GM13977 (cell line): ENCODE data around the gene CLDN6.
A peak's percentile ranks its signal among the peaks of the same experiment; 100 is the strongest.

Experiments
- DNase-seq: peaks from one replicate; pipeline ENCODE4 v3.0.0; 2012; ENCODE audit warnings: low spot score
- CTCF ChIP-seq: IDR thresholded peaks from 2 replicates; pipeline ENCODE4 v1.5.1; 2012; ENCODE audit warnings: mild to moderate bottlenecking, control low read depth; ENCODE audit not compliant: insufficient read depth; ENCODE audit errors: extremely low read depth, missing control alignments
- in situ Hi-C: fragments of 300-500 bp; cut with MboI; formaldehyde crosslinking; loops from one replicate; pipeline ENCODE4 v1.12.0; 2022; ENCODE audit warnings: low sequenced_read_pairs, low pct_unique_long_range_greater_than_20kb, mixed read lengths, inconsistent platforms; ENCODE audit not compliant: unreplicated experiment

Gene CLDN6

GRCh38 chr16:3026609-3027488 lies 8.9 kb upstream of the CLDN6 start:
- TF ChIP-seq CTCF = no peak
- in situ Hi-C loops = no loop called here
- DNase-seq = no peak

- no peak for TF ChIP-seq CTCF
- no peak for DNase-seq
- in situ Hi-C loops = no loop called here
These were observed 8.0 kb upstream of the CLDN6 start for GRCh38 chr16:3026003-3026378.

GRCh38 chr16:3025032-3026002 lies 7.3 kb upstream of the CLDN6 start:
- in situ Hi-C loops = no loop called here
- TF ChIP-seq CTCF = no peak
- no peak for DNase-seq

GRCh38 chr16:3023669-3024478 lies 5.9 kb upstream of the CLDN6 start, which contains the start of the genes HCFC1R1 and THOC6:
TSS of gene HCFC1R1 (minus strand) at chr16:3023942. CDS start at chr16:3023941, 1 bp downstream.
TSS of gene THOC6 (plus strand) at chr16:3024035. CDS start at chr16:3024327, 292 bp downstream.
- in situ Hi-C loops = no loop called here
- peak; percentile 95 for DNase-seq
- no peak for TF ChIP-seq CTCF

- TF ChIP-seq CTCF = no peak
- in situ Hi-C loops = no loop called here
- DNase-seq = no peak
These were observed 5.4 kb upstream of the CLDN6 start for GRCh38 chr16:3023415-3023668.
